Hepatocyte (in vitro differentiated cells): Measurements from ENCODE around the gene SLC39A8.

ENCODE experiments used
- EZH2 ChIP-seq: fragments of 200-600 bp; sonication (generic); IDR thresholded peaks from 2 replicates; pipeline ENCODE4 v1.6.1; 2016; ENCODE audit warnings: antibody characterized with exemption, mild to moderate bottlenecking, borderline replicate concordance
- EZH2phosphoT487 ChIP-seq: fragments of 200-600 bp; sonication (generic); IDR thresholded peaks from one replicate; pipeline ENCODE4 v1.6.1; 2018; ENCODE audit warnings: antibody characterized with exemption, mild to moderate bottlenecking, low read depth, moderate library complexity; ENCODE audit not compliant: unreplicated experiment, severe bottlenecking
- TF ChIP-seq, protein P1 (sequence below): fragments of 200-600 bp; sonication (generic); IDR thresholded peaks from 2 replicates; pipeline ENCODE4 v1.5.1; 2016; ENCODE audit warnings: antibody characterized with exemption, mild to moderate bottlenecking; ENCODE audit not compliant: poor library complexity

DNA sequence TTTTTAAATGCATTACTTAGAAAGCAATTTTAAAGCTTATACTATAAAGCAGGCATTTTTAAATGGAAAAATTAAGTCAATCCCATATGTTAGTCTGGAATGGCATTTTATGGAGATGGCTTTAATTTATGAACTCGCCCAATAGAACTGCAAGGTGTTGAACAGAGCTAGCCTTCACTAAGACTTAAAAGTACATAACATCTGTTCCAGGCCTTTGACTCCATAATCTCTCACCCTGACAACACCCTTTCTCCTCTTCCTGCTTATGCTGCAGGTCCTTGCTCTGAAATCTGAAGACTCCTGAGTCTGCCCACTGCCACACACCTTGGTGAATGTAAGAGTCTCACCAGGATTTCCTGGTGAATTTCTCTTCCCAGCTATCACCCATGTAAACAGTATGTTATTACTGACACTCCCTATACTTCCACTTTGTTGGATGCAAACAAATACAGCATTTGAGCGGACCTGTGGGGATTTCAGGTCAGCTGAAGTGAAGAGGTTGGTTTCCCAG is 17.7 kb upstream of the SLC39A8 start:
- TF ChIP-seq EZH2: no peak
- TF ChIP-seq, protein P1, sequence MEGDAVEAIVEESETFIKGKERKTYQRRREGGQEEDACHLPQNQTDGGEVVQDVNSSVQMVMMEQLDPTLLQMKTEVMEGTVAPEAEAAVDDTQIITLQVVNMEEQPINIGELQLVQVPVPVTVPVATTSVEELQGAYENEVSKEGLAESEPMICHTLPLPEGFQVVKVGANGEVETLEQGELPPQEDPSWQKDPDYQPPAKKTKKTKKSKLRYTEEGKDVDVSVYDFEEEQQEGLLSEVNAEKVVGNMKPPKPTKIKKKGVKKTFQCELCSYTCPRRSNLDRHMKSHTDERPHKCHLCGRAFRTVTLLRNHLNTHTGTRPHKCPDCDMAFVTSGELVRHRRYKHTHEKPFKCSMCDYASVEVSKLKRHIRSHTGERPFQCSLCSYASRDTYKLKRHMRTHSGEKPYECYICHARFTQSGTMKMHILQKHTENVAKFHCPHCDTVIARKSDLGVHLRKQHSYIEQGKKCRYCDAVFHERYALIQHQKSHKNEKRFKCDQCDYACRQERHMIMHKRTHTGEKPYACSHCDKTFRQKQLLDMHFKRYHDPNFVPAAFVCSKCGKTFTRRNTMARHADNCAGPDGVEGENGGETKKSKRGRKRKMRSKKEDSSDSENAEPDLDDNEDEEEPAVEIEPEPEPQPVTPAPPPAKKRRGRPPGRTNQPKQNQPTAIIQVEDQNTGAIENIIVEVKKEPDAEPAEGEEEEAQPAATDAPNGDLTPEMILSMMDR: no peak
- no peak for TF ChIP-seq EZH2phosphoT487
